Body of pancreas (tissue), 4 donors: ENCODE measurements around the gene MAEA. TPM values are rescaled to one million over a fixed set of nuclear protein-coding genes. Genes with fewer than 3 reads are reported as not detected.
A peak's percentile ranks its signal among the peaks of the same experiment; 100 is the strongest.

Source experiments
- ATAC-seq: fragments of 150-250 bp; one replicate; pipeline ENCODE4 v1.9.1; 2016
- DNase-seq, 4 donors: peaks; one replicate each; pipeline ENCODE4 v3.0.0-alpha.2; 2019
- H3K27ac ChIP-seq, 4 donors: fragments of 200-600 bp; sonication (generic); 1 replicate in 3 of 4; 2 replicates in 1 of 4; pipeline versions ENCODE4 v1.5.1 to v1.6.1; 2016 to 2019; ENCODE audit warnings: mild to moderate bottlenecking in 1 of 4, mixed read lengths in 1 of 4, moderate library complexity in 1 of 4
- H3K27me3 ChIP-seq, 2 donors: fragments of 200-600 bp; sonication (generic); one replicate each; pipeline ENCODE4 v1.6.0; 2016; ENCODE audit warnings: mild to moderate bottlenecking in 1 of 2
- H3K36me3 ChIP-seq, 2 donors: fragments of 200-600 bp; sonication (generic); replicated peaks in 1 of 2; 2 replicates each; pipeline ENCODE4 v1.5.1; 2016; ENCODE audit warnings: low read depth in 2 of 2; ENCODE audit not compliant: insufficient read depth in 1 of 2
- H3K4me1 ChIP-seq: fragments of 200-600 bp; sonication (generic); one replicate; pipeline ENCODE4 v1.6.0; 2016
- H3K4me3 ChIP-seq, 2 donors: fragments of 200-600 bp; sonication (generic); 1 replicate in 1 of 2; 2 replicates in 1 of 2; pipeline ENCODE4 v1.5.1; 2016 to 2019
- H3K9me3 ChIP-seq, 3 donors: fragments of 200-600 bp; sonication (generic); 1 replicate in 2 of 3; 2 replicates in 1 of 3; pipeline ENCODE4 v1.5.1; 2016
- CTCF ChIP-seq, 7 experiments: fragments of 450-650 bp in 4 of 7; fragments of 200-600 bp in 3 of 7; sonication (generic) in 3 of 7; IDR thresholded peaks; one replicate each; pipeline ENCODE4 v1.5.1; 2016 to 2019; ENCODE audit warnings: antibody characterized with exemption in 7 of 7
- POLR2A ChIP-seq, 3 donors: fragments of 450-650 bp; IDR thresholded peaks; one replicate each; pipeline ENCODE4 v1.6.1; 2016; ENCODE audit warnings: antibody characterized with exemption in 3 of 3, mild to moderate bottlenecking in 2 of 3
- WGBS, 2 donors: methylation state at CpG; one replicate each; pipeline ENCODE4 v1.1.5; 2017; 5-methylcytosine and 5-hydroxymethylcytosine counted together
- intact Hi-C: fragments of 100-400 bp; cut with DNase I; formaldehyde crosslinking; loops from one replicate; pipeline ENCODE4 v1.15.1; 2023
- total RNA-seq, 2 donors: library from RNA; depleted of rRNA; stranded (reverse); fragments of >200 nt; gene quantifications; one replicate each; pipeline ENCODE4 v1.1.0, GENCODE V29; 2016

Gene MAEA
- total RNA-seq, 2 donors from 2014 or later: 68.7 to 88.0 TPM

DNA sequence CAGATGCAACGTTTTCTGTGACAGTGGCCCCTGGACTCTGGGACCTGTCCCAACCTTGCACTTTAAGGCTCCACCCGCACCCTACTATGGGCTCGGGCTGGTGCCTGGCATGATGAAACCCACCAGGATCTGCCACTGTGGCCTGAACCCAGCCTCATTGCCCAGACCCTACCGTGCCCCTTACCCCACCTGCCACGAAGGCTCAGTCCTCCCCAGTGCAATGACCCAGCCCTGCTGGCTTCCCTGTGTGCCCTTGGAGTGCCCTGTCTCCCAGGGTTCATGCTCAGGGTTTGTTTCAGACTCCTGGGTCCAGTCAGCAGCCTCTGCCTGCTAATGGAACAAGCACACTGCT, 60.5 kb downstream of the MAEA start:
- Histone ChIP-seq H3K27ac (no peak overlapping the region), H3K27me3 (no peaks in the 10 kb centered on the region), H3K9me3 (no peaks in the 10 kb centered on the region), H3K36me3 (peaks cover 0 to 2% of the 10 kb centered on the region in 2 donors), H3K4me3 (no peak overlapping the region), H3K4me1 (peaks cover 32% of the 10 kb centered on the region)
- ATAC-seq (no peak), DNase-seq (no peak)
- no peak for TF ChIP-seq CTCF (IDR thresholded peaks at IDR 0.05)
- no peak for TF ChIP-seq POLR2A (IDR thresholded peaks at IDR 0.05)
- 73 to 83% methylated on average over 5 of the region's 5 CpGs for WGBS, 2 donors
- intact Hi-C loops: loop anchor here (5.0 to 10.0 kb wide), 2 partner anchors 275 to 372 kb away; partner anchors contain the start of genes TACC3 and TMEM129

- Histone ChIP-seq H3K4me3 (no peak overlapping the region), H3K27ac (peak overlapping the region in 1 of 4 donors; percentile 44), H3K27me3 (no peaks in the 10 kb centered on the region), H3K9me3 (no peaks in the 10 kb centered on the region), H3K4me1 (peaks cover 22% of the 10 kb centered on the region), H3K36me3 (peaks cover 0 to 5% of the 10 kb centered on the region in 2 donors)
- intact Hi-C loops: loop anchor here (5.0 to 10.0 kb wide), 2 partner anchors 273 to 370 kb away; partner anchors contain the start of genes TACC3 and TMEM129
- peak; percentile 90 to 94 (median 92) for TF ChIP-seq CTCF (IDR thresholded peaks at IDR 0.05)
- TF ChIP-seq POLR2A (IDR thresholded peaks at IDR 0.05): no peak
- 14 to 30% methylated on average over 16 to 24 of the region's 24 CpGs for WGBS, 2 donors
- ATAC-seq (peak; percentile 34), DNase-seq (peak; percentile 88 to 91 (median 90))
Observed at GRCh38 chr4:1351854-1352566, 62.3 kb downstream of the MAEA start.

GRCh38 chr4:1352567-1352900, 62.8 kb downstream of the MAEA start:
- DNase-seq (no peak), ATAC-seq (no peak)
- WGBS, 2 donors: 72 to 89% methylated on average over 3 to 12 of the region's 12 CpGs
- peaks cover 0 to 5% of the 10 kb centered on the region in 2 donors for H3K36me3 ChIP-seq
- intact Hi-C loops: loop anchor here (5.0 to 10.0 kb wide), 2 partner anchors 272 to 370 kb away; partner anchors contain the start of genes TACC3 and TMEM129
- no peaks in the 10 kb centered on the region for H3K9me3 ChIP-seq
- H3K27me3 ChIP-seq: no peaks in the 10 kb centered on the region
- H3K27ac ChIP-seq: no peak overlapping the region
- H3K4me1 ChIP-seq: peaks cover 22% of the 10 kb centered on the region
- H3K4me3 ChIP-seq: no peak overlapping the region
- TF ChIP-seq CTCF (IDR thresholded peaks at IDR 0.05) (no peak), POLR2A (IDR thresholded peaks at IDR 0.05) (no peak)

DNA sequence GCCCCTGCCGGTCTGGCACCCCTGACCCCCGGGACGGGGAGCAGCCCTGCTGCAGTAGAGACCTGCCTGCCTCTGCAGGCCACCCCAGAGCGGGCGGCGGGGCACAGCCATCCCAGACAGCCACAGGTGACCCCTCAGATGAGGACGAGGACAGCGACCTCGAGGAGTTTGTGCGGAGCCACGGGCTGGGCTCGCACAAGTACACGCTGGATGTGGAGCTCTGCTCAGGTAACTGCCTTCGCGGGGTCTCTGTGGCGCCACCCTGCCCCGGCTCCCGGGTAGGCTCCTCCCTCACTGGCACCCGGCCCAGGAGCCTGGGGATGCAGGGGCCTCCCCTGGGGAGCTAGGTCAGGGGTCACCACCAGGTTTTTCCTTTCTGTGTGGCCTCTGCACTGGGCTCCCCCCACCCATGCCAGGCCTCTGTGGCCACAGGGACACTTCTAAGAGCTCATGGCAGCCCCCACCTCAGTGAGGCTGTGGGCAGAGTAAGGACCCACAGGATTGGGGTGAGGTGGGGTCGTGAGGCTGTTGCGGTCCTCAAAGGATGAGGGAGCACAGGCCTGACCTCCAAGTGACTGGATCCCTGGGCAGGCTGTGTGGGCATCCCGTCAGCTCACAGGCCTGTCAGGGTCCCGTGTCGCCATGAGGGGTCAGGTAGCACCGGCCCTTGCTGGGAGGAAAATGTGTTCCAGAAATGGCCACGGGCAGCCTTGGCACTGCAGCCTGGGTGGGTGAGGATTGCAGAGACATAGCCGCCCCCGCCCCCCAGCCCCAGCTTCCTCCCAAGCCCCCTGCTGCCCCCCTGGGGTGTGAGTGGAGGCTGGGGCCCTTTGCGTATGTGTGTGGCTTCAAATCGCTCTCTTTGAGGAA, 63.7 kb downstream of the MAEA start:
- DNase-seq (no peak), ATAC-seq (no peak)
- Histone ChIP-seq H3K9me3 (no peaks in the 10 kb centered on the region), H3K4me3 (no peak overlapping the region), H3K27me3 (no peaks in the 10 kb centered on the region), H3K36me3 (peaks cover 0 to 5% of the 10 kb centered on the region in 2 donors), H3K27ac (no peak overlapping the region), H3K4me1 (peaks cover 14% of the 10 kb centered on the region)
- intact Hi-C loops: loop anchor here (5.0 to 10.0 kb wide), 2 partner anchors 271 to 369 kb away; partner anchors contain the start of genes TACC3 and TMEM129
- 89 to 96% methylated on average over 5 to 28 of the region's 30 CpGs for WGBS, 2 donors
- TF ChIP-seq POLR2A (IDR thresholded peaks at IDR 0.05) (no peak), CTCF (IDR thresholded peaks at IDR 0.05) (no peak)
